ENCODE data around the gene GRB2.
"Not testable (repeated sequence)": the region's sequence is repeated elsewhere in the genome, so short reads cannot be mapped to it uniquely, and the experiment has no call there.

- not testable (repeated sequence) for TF ChIP-seq GATA3 (IDR thresholded peaks at IDR 0.05; ENCODE audit: borderline replicate concordance)
- TF ChIP-seq, protein P1, sequence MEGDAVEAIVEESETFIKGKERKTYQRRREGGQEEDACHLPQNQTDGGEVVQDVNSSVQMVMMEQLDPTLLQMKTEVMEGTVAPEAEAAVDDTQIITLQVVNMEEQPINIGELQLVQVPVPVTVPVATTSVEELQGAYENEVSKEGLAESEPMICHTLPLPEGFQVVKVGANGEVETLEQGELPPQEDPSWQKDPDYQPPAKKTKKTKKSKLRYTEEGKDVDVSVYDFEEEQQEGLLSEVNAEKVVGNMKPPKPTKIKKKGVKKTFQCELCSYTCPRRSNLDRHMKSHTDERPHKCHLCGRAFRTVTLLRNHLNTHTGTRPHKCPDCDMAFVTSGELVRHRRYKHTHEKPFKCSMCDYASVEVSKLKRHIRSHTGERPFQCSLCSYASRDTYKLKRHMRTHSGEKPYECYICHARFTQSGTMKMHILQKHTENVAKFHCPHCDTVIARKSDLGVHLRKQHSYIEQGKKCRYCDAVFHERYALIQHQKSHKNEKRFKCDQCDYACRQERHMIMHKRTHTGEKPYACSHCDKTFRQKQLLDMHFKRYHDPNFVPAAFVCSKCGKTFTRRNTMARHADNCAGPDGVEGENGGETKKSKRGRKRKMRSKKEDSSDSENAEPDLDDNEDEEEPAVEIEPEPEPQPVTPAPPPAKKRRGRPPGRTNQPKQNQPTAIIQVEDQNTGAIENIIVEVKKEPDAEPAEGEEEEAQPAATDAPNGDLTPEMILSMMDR (IDR thresholded peaks at IDR 0.05): not testable (repeated sequence)
These were observed 37.4 kb downstream of the GRB2 start for GRCh38 chr17:75367838-75368789.
